ENCODE results near the gene LZTR1.
"Not testable (repeated sequence)": the region's sequence is repeated elsewhere in the genome, so short reads cannot be mapped to it uniquely, and the experiment has no call there.

LZTR1 gene

GRCh38 chr22:21047035-21047661 lies 65.1 kb downstream of the LZTR1 start:
- DNase-seq (ENCODE audit: extremely low read depth, low read depth), result no peak
- no peak for TF ChIP-seq CTCF (IDR thresholded peaks at IDR 0.05; ENCODE audit: low read depth, low read length)

GRCh38 chr22:21047730-21048129 lies 65.6 kb downstream of the LZTR1 start:
- no peak for TF ChIP-seq CTCF (IDR thresholded peaks at IDR 0.05; ENCODE audit: low read depth, low read length)
- no peak for DNase-seq (ENCODE audit: extremely low read depth, low read depth)

GRCh38 chr22:21048448-21048847 lies 66.4 kb downstream of the LZTR1 start:
- DNase-seq (ENCODE audit: extremely low read depth, low read depth), result not testable (repeated sequence)

All from AG09319 (cell line).